GM12864 (cell line): Measurements from ENCODE around the gene CHD9.

ENCODE experiments used
- DNase-seq: peaks from one replicate; pipeline ENCODE4 v3.0.0-alpha.2; 2011; ENCODE audit warnings: low read depth
- H3K4me3 ChIP-seq: 2 replicates; pipeline ENCODE4 v1.5.1; 2011; ENCODE audit warnings: mild to moderate bottlenecking, low read depth, low read length, control low read depth
- TF ChIP-seq, protein P1 (sequence below): IDR thresholded peaks from 2 replicates; pipeline ENCODE4 v1.5.1; 2011; ENCODE audit warnings: low read depth, mild to moderate bottlenecking, moderate library complexity, low read length, control low read depth, inconsistent platforms; ENCODE audit errors: missing control alignments

The CHD9 gene

DNA sequence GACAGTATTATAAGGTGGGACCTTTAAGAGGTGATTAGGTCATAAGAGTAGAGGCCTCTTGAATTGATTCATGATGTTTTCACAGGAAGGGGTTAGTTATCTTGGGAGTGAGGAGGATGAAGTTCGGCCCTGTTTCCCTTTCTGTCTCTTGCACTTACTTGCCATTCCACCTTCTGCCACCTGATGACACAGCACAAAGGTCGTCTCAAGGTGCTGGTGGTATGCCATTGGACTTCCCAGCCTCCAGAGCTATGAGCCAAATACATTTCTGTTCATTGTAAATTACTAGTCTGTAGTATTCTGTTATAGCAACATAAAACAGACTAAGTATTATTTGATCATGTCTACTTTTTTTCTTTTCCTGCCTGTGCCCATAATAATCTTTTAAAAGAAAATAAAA is 23.5 kb downstream of the CHD9 start:
- TF ChIP-seq, protein P1, sequence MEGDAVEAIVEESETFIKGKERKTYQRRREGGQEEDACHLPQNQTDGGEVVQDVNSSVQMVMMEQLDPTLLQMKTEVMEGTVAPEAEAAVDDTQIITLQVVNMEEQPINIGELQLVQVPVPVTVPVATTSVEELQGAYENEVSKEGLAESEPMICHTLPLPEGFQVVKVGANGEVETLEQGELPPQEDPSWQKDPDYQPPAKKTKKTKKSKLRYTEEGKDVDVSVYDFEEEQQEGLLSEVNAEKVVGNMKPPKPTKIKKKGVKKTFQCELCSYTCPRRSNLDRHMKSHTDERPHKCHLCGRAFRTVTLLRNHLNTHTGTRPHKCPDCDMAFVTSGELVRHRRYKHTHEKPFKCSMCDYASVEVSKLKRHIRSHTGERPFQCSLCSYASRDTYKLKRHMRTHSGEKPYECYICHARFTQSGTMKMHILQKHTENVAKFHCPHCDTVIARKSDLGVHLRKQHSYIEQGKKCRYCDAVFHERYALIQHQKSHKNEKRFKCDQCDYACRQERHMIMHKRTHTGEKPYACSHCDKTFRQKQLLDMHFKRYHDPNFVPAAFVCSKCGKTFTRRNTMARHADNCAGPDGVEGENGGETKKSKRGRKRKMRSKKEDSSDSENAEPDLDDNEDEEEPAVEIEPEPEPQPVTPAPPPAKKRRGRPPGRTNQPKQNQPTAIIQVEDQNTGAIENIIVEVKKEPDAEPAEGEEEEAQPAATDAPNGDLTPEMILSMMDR, result no peak
- no peak for DNase-seq
- H3K4me3 ChIP-seq, result no peak overlapping the region

DNA sequence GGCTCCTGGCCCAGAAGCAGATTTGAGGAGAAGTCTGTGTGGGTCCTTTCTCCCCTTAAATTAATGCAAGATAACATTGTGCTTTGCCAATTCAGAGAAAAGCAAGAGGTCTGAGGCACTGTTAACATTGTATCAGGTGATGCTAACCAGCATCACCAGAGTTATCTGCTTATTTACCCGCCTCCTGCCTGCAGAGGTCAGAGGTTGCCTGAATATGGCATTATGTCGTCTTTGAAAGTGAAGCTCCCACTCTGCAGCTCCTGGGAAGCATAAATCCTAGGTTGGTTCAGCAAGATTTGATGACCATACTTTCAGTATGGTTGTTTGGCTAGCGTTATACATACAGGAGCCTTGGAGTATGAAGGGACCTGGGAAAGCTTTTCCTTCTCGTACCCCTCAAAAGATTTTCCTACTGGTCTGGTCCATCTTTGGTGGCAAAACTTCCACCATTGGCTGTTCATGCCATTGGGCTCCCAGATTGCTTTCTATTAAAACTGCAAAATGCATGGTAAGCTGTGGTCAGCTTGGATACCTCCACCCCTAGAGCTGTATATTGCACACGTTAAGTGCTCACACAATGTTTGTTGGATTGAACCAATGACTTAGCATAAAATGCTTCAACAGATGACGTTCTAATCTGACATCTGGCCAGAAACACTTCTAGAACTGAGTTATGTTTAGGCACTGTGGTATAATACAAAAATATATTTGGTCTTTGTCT is 24.1 kb downstream of the CHD9 start:
- TF ChIP-seq, protein P1, result no peak
- DNase-seq, result no peak

DNA sequence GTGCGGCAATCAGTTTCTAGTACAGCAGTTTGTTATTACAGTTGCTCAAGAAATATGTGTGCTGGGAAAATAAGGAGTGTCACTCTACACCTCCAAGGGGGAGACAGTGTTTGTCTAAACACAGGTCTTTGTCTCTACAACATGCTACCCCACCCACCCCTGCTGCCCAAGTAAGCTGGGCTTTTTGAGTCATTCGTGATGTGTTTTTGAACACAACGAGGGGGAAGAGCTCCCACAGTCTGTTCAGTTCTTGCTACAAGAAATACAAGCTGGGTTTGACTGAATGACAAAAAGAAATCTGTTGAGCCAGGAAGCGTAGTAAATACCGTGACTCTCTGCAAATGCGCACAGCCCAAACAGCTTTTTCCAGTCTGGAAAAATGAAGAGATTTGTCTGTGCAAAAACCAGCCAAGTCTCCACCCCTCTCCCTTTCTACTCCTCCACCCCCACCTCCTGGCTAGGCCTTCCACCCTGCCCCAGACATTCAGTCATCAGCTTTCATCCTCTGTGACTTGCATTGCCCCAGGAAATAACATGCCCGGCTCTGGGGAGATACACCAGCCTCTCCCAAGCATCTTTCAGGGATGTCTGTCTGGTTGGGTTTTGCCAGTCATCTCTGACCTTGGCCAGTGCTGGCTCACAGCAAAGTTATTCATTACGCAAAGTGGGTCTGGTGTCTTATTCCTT is 25.7 kb downstream of the CHD9 start:
- H3K4me3 ChIP-seq, result no peak overlapping the region

More for the DNA sequence above, 24.1 kb downstream of the CHD9 start:
- no peak overlapping the region for H3K4me3 ChIP-seq

DNA sequence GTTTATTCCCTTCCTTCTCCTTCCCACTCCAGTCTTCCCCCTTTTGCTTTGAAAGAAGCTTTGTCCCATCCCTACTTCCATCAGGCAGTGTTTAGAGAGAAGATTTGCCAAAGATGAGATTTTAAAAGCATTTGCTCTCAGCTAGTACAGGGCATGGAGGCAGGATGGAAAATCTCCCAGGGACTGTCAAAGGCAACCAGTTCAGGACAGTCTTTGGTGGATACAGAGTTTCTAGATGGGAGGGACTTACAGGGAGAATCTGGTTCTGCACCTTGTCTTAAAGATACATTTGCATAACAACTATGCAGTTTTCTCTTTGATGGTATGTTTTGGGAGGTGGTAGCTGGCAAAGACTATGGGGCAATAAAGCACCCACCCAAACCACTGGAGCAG is 26.2 kb downstream of the CHD9 start:
- TF ChIP-seq, protein P1, result no peak
- no peak for DNase-seq
- H3K4me3 ChIP-seq, result no peak overlapping the region

More for the DNA sequence above, 25.7 kb downstream of the CHD9 start:
- TF ChIP-seq, protein P1, result no peak
- DNase-seq, result no peak

DNA sequence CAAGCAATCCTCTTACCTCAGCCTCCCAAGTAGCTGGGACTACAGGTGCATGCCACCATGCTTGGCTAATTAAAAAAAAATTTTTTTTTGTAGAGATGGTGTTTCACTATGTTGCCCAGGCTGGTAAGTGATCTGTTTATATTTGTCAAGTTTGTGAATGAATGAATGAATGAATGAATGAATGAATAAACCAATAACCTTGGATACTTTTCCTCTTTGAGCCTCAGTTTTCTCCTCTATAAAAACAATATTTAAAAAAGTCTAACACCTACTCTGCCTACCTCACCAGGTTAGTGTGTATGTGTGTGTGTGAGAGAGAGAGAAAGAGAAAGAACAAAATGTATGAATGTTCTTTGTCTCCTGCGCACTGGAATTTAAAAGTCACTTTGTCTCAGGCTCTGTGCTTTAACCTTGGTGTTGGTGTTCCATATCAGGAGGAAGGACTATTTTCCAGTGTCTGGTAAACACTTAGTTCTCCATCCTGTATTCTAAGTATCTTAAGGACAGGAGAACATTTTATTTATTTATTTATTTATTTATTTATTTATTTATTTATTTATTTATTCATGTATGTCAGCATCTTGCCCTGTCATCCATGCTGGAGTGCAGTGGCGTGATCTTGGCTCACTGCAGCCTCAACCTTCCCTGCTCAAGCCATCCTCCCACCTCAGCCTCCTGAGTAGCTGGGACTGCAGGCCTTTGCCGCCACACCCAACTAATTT is 27.1 kb downstream of the CHD9 start:
- no peak for DNase-seq
- TF ChIP-seq, protein P1, result no peak
- no peak overlapping the region for H3K4me3 ChIP-seq

DNA sequence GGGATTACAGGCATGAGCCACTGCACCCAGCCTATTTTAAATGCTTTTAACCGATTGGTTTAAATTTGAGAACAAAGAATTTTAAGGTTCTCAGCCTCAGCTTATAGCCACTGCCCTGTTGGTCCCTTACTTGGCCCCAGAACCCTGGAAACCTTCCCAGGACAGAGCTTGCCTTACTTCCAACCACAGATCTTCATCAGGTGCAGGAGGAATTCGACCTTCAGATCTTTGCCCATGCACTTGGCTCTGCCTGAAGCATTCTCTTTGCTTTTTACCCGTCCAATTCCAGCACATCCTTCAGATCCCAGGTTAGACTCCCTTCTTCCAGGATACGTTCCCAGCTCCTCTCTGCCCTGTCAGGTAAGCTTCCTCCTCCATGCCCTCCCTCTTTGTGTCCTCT is 27.7 kb downstream of the CHD9 start:
- TF ChIP-seq, protein P1, result no peak
- DNase-seq, result no peak
- H3K4me3 ChIP-seq, result no peak overlapping the region
